Endothelial cell of umbilical vein (primary cell): ENCODE data around the gene RSPRY1.

ENCODE experiments used
- CTCF ChIP-seq, 2 donors: IDR thresholded peaks; 1 replicate in 1 of 2; 2 replicates in 1 of 2; pipeline ENCODE4 v1.5.1; 2011; ENCODE audit warnings: low read length in 2 of 2, mild to moderate bottlenecking in 2 of 2, moderate library complexity in 2 of 2, control low read depth in 1 of 2, inconsistent platforms in 1 of 2, low read depth in 1 of 2; ENCODE audit not compliant: insufficient read depth in 1 of 2; ENCODE audit errors: extremely low read depth in 1 of 2
- EZH2 ChIP-seq: IDR thresholded peaks from 2 replicates; pipeline ENCODE4 v1.6.1; 2012; ENCODE audit warnings: borderline replicate concordance, low read depth, mild to moderate bottlenecking, moderate library complexity, low read length, inconsistent platforms; ENCODE audit not compliant: severe bottlenecking

- TF ChIP-seq EZH2 (no peak), CTCF (IDR thresholded peaks at IDR 0.05; ENCODE audit: extremely low read depth in 1 of 2, insufficient read depth in 1 of 2, low read depth in 1 of 2, low read length in 2 of 2) (no peak)
Measured at GRCh38 chr16:57184887-57185445, 1.2 kb upstream of the RSPRY1 start.
